Measurements from ENCODE around the gene GHR.

Gene GHR

DNA sequence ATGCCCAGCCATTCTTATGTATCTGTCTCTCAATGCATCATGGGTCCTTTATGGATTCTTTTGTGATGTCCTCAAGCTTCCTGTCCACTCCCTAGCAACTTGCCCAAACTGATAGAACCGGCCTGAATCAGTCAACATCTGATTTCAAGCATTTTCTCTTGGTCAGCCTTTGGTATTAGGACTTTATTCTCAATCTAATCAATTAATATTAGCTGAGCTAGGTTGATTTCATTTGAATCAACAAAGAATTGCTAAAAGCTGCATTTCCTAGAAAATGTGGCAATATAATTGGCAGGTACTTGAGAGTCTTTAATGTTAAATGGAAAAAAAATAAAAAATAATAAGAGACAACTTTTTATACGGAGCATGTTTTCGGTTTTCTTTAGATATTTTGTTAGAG, 121.8 kb downstream of the GHR start:
- H2AFZ ChIP-seq (ENCODE audit: low read length) = no peak overlapping the region
- no peaks in the 10 kb centered on the region for H3K27me3 ChIP-seq (replicated peaks; ENCODE audit: insufficient read depth, low read length)
- H3K4me1 ChIP-seq (ENCODE audit: low read length) = no peaks in the 10 kb centered on the region
- H3K36me3 ChIP-seq (replicated peaks; ENCODE audit: insufficient read depth, low read length) = no peaks in the 10 kb centered on the region
- H3F3A ChIP-seq (ENCODE audit: insufficient read depth, low read length) = no peaks in the 10 kb centered on the region
- no peak for TF ChIP-seq EZH2 (optimal IDR thresholded peaks at IDR 0.05; ENCODE audit: low read depth, low read length)
- no peak overlapping the region for H3K27ac ChIP-seq (ENCODE audit: low read length)
- H3K4me3 ChIP-seq (ENCODE audit: low read length) = no peak overlapping the region
- no peaks in the 10 kb centered on the region for H3K9me2 ChIP-seq (replicated peaks; ENCODE audit: insufficient read depth, low read length)
- H4K20me1 ChIP-seq (ENCODE audit: insufficient read depth, low read length) = no peaks in the 10 kb centered on the region
- H3K9ac ChIP-seq (ENCODE audit: low read length) = no peak overlapping the region
- no peaks in the 10 kb centered on the region for H3K79me2 ChIP-seq (ENCODE audit: low read length)
- H3K9me3 ChIP-seq (replicated peaks; ENCODE audit: insufficient read depth, low read length) = no peaks in the 10 kb centered on the region
- DNase-seq = no peak
- no peak overlapping the region for H3K4me2 ChIP-seq (ENCODE audit: low read depth, low read length)

DNA sequence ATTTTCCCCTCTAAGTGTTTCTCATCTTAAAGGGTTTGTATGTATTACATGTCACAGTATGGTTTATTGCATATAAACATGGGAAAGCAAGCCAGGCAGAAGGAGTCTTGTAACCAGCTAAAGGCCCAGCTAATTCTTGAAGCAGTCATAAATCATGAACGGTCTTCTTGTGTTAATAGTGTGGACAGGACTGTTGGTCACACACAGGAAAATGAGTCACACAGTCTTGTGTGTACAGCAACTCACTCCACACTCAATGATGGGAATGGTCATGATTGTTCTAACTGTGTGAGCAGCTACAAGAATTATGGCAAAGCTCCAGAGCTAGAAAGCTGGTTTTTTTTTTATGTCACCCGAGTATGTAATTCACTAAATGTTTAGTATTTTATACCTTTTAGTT, 123.9 kb downstream of the GHR start:
- DNase-seq = no peak
- Histone ChIP-seq H3K4me2 (ENCODE audit: low read depth, low read length) (no peak overlapping the region), H4K20me1 (ENCODE audit: insufficient read depth, low read length) (no peaks in the 10 kb centered on the region), H3K4me3 (ENCODE audit: low read length) (no peak overlapping the region), H3K27ac (ENCODE audit: low read length) (no peak overlapping the region), H3K4me1 (ENCODE audit: low read length) (no peaks in the 10 kb centered on the region), H2AFZ (ENCODE audit: low read length) (no peak overlapping the region), H3K9me3 (replicated peaks; ENCODE audit: insufficient read depth, low read length) (no peaks in the 10 kb centered on the region), H3K9me2 (replicated peaks; ENCODE audit: insufficient read depth, low read length) (no peaks in the 10 kb centered on the region), H3K9ac (ENCODE audit: low read length) (no peak overlapping the region), H3K36me3 (replicated peaks; ENCODE audit: insufficient read depth, low read length) (no peaks in the 10 kb centered on the region), H3K79me2 (ENCODE audit: low read length) (no peaks in the 10 kb centered on the region), H3K27me3 (replicated peaks; ENCODE audit: insufficient read depth, low read length) (no peaks in the 10 kb centered on the region), H3F3A (ENCODE audit: insufficient read depth, low read length) (no peaks in the 10 kb centered on the region)
- TF ChIP-seq, protein P1, sequence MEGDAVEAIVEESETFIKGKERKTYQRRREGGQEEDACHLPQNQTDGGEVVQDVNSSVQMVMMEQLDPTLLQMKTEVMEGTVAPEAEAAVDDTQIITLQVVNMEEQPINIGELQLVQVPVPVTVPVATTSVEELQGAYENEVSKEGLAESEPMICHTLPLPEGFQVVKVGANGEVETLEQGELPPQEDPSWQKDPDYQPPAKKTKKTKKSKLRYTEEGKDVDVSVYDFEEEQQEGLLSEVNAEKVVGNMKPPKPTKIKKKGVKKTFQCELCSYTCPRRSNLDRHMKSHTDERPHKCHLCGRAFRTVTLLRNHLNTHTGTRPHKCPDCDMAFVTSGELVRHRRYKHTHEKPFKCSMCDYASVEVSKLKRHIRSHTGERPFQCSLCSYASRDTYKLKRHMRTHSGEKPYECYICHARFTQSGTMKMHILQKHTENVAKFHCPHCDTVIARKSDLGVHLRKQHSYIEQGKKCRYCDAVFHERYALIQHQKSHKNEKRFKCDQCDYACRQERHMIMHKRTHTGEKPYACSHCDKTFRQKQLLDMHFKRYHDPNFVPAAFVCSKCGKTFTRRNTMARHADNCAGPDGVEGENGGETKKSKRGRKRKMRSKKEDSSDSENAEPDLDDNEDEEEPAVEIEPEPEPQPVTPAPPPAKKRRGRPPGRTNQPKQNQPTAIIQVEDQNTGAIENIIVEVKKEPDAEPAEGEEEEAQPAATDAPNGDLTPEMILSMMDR (IDR thresholded peaks at IDR 0.05; ENCODE audit: low read length) = no peak
- TF ChIP-seq EZH2phosphoT487 (IDR thresholded peaks at IDR 0.05; ENCODE audit: low read length) (no peak), EZH2 (optimal IDR thresholded peaks at IDR 0.05; ENCODE audit: low read depth, low read length) (no peak)

- no peaks in the 10 kb centered on the region for H3F3A ChIP-seq (ENCODE audit: insufficient read depth, low read length)
- DNase-seq = no peak
Measured at GRCh38 chr5:42547894-42548293, 124.7 kb downstream of the GHR start.

GRCh38 chr5:42552597-42552996, 129.4 kb downstream of the GHR start:
- TF ChIP-seq, protein P1 (IDR thresholded peaks at IDR 0.05; ENCODE audit: low read length) = no peak
- TF ChIP-seq EZH2 (optimal IDR thresholded peaks at IDR 0.05; ENCODE audit: low read depth, low read length) (no peak), EZH2phosphoT487 (IDR thresholded peaks at IDR 0.05; ENCODE audit: low read length) (no peak)
- H3K79me2 ChIP-seq (ENCODE audit: low read length) = no peaks in the 10 kb centered on the region
- H3F3A ChIP-seq (ENCODE audit: insufficient read depth, low read length) = no peaks in the 10 kb centered on the region
- no peak overlapping the region for H3K9ac ChIP-seq (ENCODE audit: low read length)
- no peaks in the 10 kb centered on the region for H3K9me2 ChIP-seq (replicated peaks; ENCODE audit: insufficient read depth, low read length)
- no peaks in the 10 kb centered on the region for H3K27me3 ChIP-seq (replicated peaks; ENCODE audit: insufficient read depth, low read length)
- H4K20me1 ChIP-seq (ENCODE audit: insufficient read depth, low read length) = no peaks in the 10 kb centered on the region
- H2AFZ ChIP-seq (ENCODE audit: low read length) = no peak overlapping the region
- H3K36me3 ChIP-seq (replicated peaks; ENCODE audit: insufficient read depth, low read length) = no peaks in the 10 kb centered on the region
- no peaks in the 10 kb centered on the region for H3K9me3 ChIP-seq (replicated peaks; ENCODE audit: insufficient read depth, low read length)
- no peak overlapping the region for H3K27ac ChIP-seq (ENCODE audit: low read length)
- H3K4me3 ChIP-seq (ENCODE audit: low read length) = no peak overlapping the region
- H3K4me1 ChIP-seq (ENCODE audit: low read length) = no peaks in the 10 kb centered on the region
- no peak for DNase-seq
- H3K4me2 ChIP-seq (ENCODE audit: low read depth, low read length) = no peak overlapping the region

More at GRCh38 chr5:42547894-42548293, 124.7 kb downstream of the GHR start:
- no peak overlapping the region for H3K4me3 ChIP-seq (ENCODE audit: low read length)
- no peak overlapping the region for H2AFZ ChIP-seq (ENCODE audit: low read length)
- no peaks in the 10 kb centered on the region for H4K20me1 ChIP-seq (ENCODE audit: insufficient read depth, low read length)
- H3K9ac ChIP-seq (ENCODE audit: low read length) = no peak overlapping the region
- no peak for TF ChIP-seq EZH2phosphoT487 (IDR thresholded peaks at IDR 0.05; ENCODE audit: low read length)
- TF ChIP-seq, protein P1 (IDR thresholded peaks at IDR 0.05; ENCODE audit: low read length) = no peak
- no peak for TF ChIP-seq EZH2 (optimal IDR thresholded peaks at IDR 0.05; ENCODE audit: low read depth, low read length)
- no peak overlapping the region for H3K4me2 ChIP-seq (ENCODE audit: low read depth, low read length)
- H3K4me1 ChIP-seq (ENCODE audit: low read length) = no peaks in the 10 kb centered on the region
- no peaks in the 10 kb centered on the region for H3K36me3 ChIP-seq (replicated peaks; ENCODE audit: insufficient read depth, low read length)
- no peaks in the 10 kb centered on the region for H3K27me3 ChIP-seq (replicated peaks; ENCODE audit: insufficient read depth, low read length)
- no peaks in the 10 kb centered on the region for H3K9me2 ChIP-seq (replicated peaks; ENCODE audit: insufficient read depth, low read length)
- H3K9me3 ChIP-seq (replicated peaks; ENCODE audit: insufficient read depth, low read length) = no peaks in the 10 kb centered on the region
- H3K79me2 ChIP-seq (ENCODE audit: low read length) = no peaks in the 10 kb centered on the region
- H3K27ac ChIP-seq (ENCODE audit: low read length) = no peak overlapping the region
